Measurements from ENCODE around the gene OSTM1.

Gene OSTM1

GRCh38 chr6:108080010-108080780 is 5.7 kb upstream of the OSTM1 start:
- no peak for DNase-seq (ENCODE audit: extremely low read depth, low read depth)
- no peak for TF ChIP-seq CTCF (IDR thresholded peaks at IDR 0.05; ENCODE audit: low read depth, low read length)

GRCh38 chr6:108078191-108078590 is 3.6 kb upstream of the OSTM1 start:
- DNase-seq (ENCODE audit: extremely low read depth, low read depth): no peak
- TF ChIP-seq CTCF (IDR thresholded peaks at IDR 0.05; ENCODE audit: low read depth, low read length): no peak

- TF ChIP-seq CTCF (IDR thresholded peaks at IDR 0.05; ENCODE audit: low read depth, low read length): no peak
- no peak for DNase-seq (ENCODE audit: extremely low read depth, low read depth)
Observed at GRCh38 chr6:108074057-108074358, 533 bp downstream of the OSTM1 start.

GRCh38 chr6:108071736-108072276 is 2.7 kb downstream of the OSTM1 start:
- TF ChIP-seq CTCF (IDR thresholded peaks at IDR 0.05; ENCODE audit: low read depth, low read length): no peak
- DNase-seq (ENCODE audit: extremely low read depth, low read depth): no peak

- TF ChIP-seq CTCF (IDR thresholded peaks at IDR 0.05; ENCODE audit: low read depth, low read length): no peak
- DNase-seq (ENCODE audit: extremely low read depth, low read depth): no peak
Observed at GRCh38 chr6:108068618-108069017, 5.9 kb downstream of the OSTM1 start.

GRCh38 chr6:108068182-108068581 is 6.4 kb downstream of the OSTM1 start:
- no peak for DNase-seq (ENCODE audit: extremely low read depth, low read depth)
- TF ChIP-seq CTCF (IDR thresholded peaks at IDR 0.05; ENCODE audit: low read depth, low read length): no peak

- DNase-seq (ENCODE audit: extremely low read depth, low read depth): no peak
- no peak for TF ChIP-seq CTCF (IDR thresholded peaks at IDR 0.05; ENCODE audit: low read depth, low read length)
Observed at GRCh38 chr6:108052706-108053105, 21.8 kb downstream of the OSTM1 start.

Data from AG09319 (cell line).